GM13977 (cell line): ENCODE measurements around the gene CLDN5.
A peak's percentile ranks its signal among the peaks of the same experiment; 100 is the strongest.

Source experiments
- DNase-seq: peaks from one replicate; pipeline ENCODE4 v3.0.0; 2012; ENCODE audit warnings: low spot score
- CTCF ChIP-seq: IDR thresholded peaks from 2 replicates; pipeline ENCODE4 v1.5.1; 2012; ENCODE audit warnings: mild to moderate bottlenecking, control low read depth; ENCODE audit not compliant: insufficient read depth; ENCODE audit errors: extremely low read depth, missing control alignments
- in situ Hi-C: fragments of 300-500 bp; cut with MboI; formaldehyde crosslinking; loops from one replicate; pipeline ENCODE4 v1.12.0; 2022; ENCODE audit warnings: low sequenced_read_pairs, low pct_unique_long_range_greater_than_20kb, mixed read lengths, inconsistent platforms; ENCODE audit not compliant: unreplicated experiment

CLDN5 gene

GRCh38 chr22:19479355-19480172 lies 44.6 kb downstream of the CLDN5 start, which contains the start of gene CDC45:
CDC45 (plus strand) TSS chr22:19479920; CDS start chr22:19479969, 49 bp downstream.
- in situ Hi-C loops = no loop called here
- DNase-seq = peak; percentile 97
- TF ChIP-seq CTCF = no peak

GRCh38 chr22:19478901-19479354 lies 45.3 kb downstream of the CLDN5 start, which contains the start of gene UFD1:
UFD1 (minus strand) TSS chr22:19479193; CDS start chr22:19479085, 108 bp downstream.
- peak; percentile 86 for DNase-seq
- in situ Hi-C loops = no loop called here
- TF ChIP-seq CTCF = no peak

DNA sequence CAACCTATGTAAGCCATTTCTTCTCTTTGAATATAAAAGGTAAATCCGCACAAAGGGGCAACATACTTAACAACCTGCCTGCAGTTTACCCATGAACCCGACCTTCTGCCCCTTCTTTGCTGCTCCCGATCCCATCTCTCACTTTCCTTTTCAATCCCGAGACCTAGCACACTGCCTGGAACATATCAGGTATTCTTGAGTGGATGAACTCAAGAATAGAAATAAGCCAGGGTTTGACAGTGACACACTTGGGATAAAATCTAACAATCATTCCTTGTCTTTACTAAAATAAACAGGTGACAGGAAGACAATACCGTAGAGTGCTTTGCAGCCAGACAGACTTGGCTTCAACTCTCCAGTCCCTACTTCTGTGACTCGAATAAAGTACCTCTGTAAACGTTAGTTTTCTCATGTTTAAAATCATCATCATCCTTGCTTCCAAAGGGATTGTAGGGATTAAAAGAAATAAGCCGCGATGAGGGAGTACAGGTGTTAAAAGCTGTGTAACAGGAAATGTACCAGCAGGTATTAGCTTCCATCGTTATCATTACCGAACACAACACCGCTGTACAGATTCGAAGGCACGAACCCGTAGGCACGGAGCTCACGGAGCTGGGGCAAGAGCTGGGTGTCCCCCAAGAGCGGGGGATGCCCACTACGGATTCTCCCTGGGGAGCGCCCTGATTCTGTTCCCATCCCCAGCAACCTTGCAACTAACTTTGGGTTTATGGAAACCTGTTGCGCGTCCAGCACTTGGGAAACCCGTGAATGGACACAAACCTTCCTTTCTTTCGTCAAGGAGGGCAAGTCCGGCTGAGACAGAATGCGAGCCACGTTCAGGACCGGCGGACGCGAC lies 45.9 kb downstream of the CLDN5 start:
- no peak for TF ChIP-seq CTCF
- in situ Hi-C loops = no loop called here
- DNase-seq = no peak

GRCh38 chr22:19477321-19478044 lies 46.7 kb downstream of the CLDN5 start:
- no peak for DNase-seq
- in situ Hi-C loops = no loop called here
- peak; percentile 23 for TF ChIP-seq CTCF

DNA sequence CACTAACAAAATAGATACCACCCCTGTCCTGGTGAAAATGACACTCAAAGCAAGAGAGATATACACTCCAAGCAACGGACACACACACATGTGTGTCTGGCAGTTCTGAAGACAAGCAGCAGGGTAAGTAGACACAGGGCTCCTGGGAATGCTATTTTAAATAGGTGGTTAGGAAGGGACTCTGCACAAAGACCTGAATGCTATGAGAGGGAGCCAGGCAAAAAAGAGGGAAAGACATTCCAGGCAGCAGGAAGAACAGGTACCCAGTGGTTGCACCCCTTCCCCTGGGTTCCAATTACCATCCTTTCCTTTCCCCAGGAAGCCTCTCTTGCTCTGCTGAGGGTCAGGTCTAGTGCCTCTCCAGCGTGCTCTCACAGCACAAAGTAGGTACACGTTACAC lies 48.2 kb downstream of the CLDN5 start:
- in situ Hi-C loops = no loop called here
- no peak for DNase-seq
- no peak for TF ChIP-seq CTCF

DNA sequence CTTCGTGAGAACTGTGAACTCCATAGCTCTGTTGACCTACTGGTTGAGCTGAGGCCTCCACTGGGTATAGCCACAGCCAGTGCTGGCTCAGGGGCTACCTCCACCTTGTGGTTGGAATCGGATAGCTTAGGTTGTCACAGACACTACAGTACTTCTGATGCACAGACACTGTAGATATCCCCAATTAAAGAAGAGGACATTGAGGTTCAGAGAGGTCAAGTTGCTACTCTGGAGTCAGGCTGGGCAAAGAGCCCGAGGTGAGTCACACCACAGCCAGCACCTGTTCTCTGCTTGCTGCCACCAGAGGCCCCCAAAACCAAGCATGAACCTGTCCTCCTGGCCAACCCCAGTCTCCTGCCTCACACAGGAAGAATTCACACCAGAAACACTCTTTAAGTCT lies 50.6 kb downstream of the CLDN5 start:
- TF ChIP-seq CTCF = no peak
- DNase-seq = no peak
- in situ Hi-C loops = no loop called here
